Thymus (tissue), 11 donors: ENCODE results near the gene CSMD2. TPM values are rescaled to one million over a fixed set of nuclear protein-coding genes. Genes with fewer than 3 reads are reported as not detected.

Source experiments
- DNase-seq, 9 donors: peaks; one replicate each; pipeline ENCODE4 v3.0.0-alpha.2; 2013; ENCODE audit warnings: low spot score in 9 of 9, low read depth in 6 of 9, missing footprints in 1 of 9
- H3K27ac ChIP-seq, 2 donors: one replicate each; pipeline ENCODE4 v1.5.1; 2013; ENCODE audit warnings: control low read depth in 1 of 2, low read depth in 1 of 2, low read length in 1 of 2, mild to moderate bottlenecking in 1 of 2, moderate library complexity in 1 of 2
- H3K27me3 ChIP-seq, 2 donors: one replicate each; pipeline ENCODE4 v1.5.1; 2013; ENCODE audit warnings: low read length in 1 of 2; ENCODE audit not compliant: control insufficient read depth in 2 of 2, insufficient read depth in 1 of 2
- H3K36me3 ChIP-seq, 2 donors: one replicate each; pipeline ENCODE4 v1.5.1; 2013; ENCODE audit warnings: low read length in 1 of 2, mild to moderate bottlenecking in 1 of 2, moderate library complexity in 1 of 2; ENCODE audit not compliant: control insufficient read depth in 2 of 2, insufficient read depth in 2 of 2
- H3K4me1 ChIP-seq, 2 donors: one replicate each; pipeline ENCODE4 v1.5.1; 2013; ENCODE audit warnings: low read length in 2 of 2; ENCODE audit not compliant: control insufficient read depth in 2 of 2, insufficient read depth in 2 of 2
- H3K4me3 ChIP-seq, 2 donors: one replicate each; pipeline ENCODE4 v1.5.1; 2013; ENCODE audit warnings: low read length in 2 of 2, control low read depth in 1 of 2, mild to moderate bottlenecking in 1 of 2
- H3K9me3 ChIP-seq, 2 donors: one replicate each; pipeline ENCODE4 v1.5.1; 2013; ENCODE audit warnings: low read length in 1 of 2, mild to moderate bottlenecking in 1 of 2; ENCODE audit not compliant: control insufficient read depth in 2 of 2, insufficient read depth in 1 of 2
- WGBS: extraction: QIAGEN DNeasy Blood & Tissue Kit; methylation state at CpG from one replicate; pipeline ENCODE4 v1.1.7; 2013; 5-methylcytosine and 5-hydroxymethylcytosine counted together
- polyA plus RNA-seq: library from polyadenylated mRNA; stranded (reverse); fragments of 200-250 nt; gene quantifications from one replicate; pipeline ENCODE4 v1.2.3, GENCODE V29; 2013
- total RNA-seq: library from RNA; stranded (reverse); fragments of 120-200 nt; gene quantifications from one replicate; pipeline ENCODE4 v1.2.4, GENCODE V29; 2013
- donor health status: healthy.

Gene CSMD2
- total and polyA plus RNA-seq, 2 donors: 0.14 TPM

- Histone ChIP-seq H3K9me3 (no peaks in the 10 kb centered on the region), H3K4me1 (no peaks in the 10 kb centered on the region), H3K4me3 (no peak overlapping the region), H3K36me3 (no peaks in the 10 kb centered on the region), H3K27me3 (no peaks in the 10 kb centered on the region), H3K27ac (no peak overlapping the region)
- 99% methylated on average over 6 of the region's 6 CpGs for WGBS
- DNase-seq: no peak
Measured at GRCh38 chr1:33821291-33821690, 343.7 kb downstream of the CSMD2 start.

- H3K36me3 ChIP-seq: no peaks in the 10 kb centered on the region
- H3K4me3 ChIP-seq: no peak overlapping the region
- DNase-seq: no peak
- no peaks in the 10 kb centered on the region for H3K27me3 ChIP-seq
- H3K4me1 ChIP-seq: no peaks in the 10 kb centered on the region
- 92% methylated on average over 5 of the region's 5 CpGs for WGBS
- no peak overlapping the region for H3K27ac ChIP-seq
- H3K9me3 ChIP-seq: no peaks in the 10 kb centered on the region
Measured at GRCh38 chr1:33820804-33821203, 344.2 kb downstream of the CSMD2 start.

- Histone ChIP-seq H3K27ac (no peak overlapping the region), H3K4me3 (no peak overlapping the region), H3K9me3 (no peaks in the 10 kb centered on the region), H3K27me3 (no peaks in the 10 kb centered on the region), H3K36me3 (no peaks in the 10 kb centered on the region), H3K4me1 (no peaks in the 10 kb centered on the region)
- 85% methylated on average over 7 of the region's 7 CpGs for WGBS
- no peak for DNase-seq
Measured at GRCh38 chr1:33819913-33820311, 345.1 kb downstream of the CSMD2 start.

DNA sequence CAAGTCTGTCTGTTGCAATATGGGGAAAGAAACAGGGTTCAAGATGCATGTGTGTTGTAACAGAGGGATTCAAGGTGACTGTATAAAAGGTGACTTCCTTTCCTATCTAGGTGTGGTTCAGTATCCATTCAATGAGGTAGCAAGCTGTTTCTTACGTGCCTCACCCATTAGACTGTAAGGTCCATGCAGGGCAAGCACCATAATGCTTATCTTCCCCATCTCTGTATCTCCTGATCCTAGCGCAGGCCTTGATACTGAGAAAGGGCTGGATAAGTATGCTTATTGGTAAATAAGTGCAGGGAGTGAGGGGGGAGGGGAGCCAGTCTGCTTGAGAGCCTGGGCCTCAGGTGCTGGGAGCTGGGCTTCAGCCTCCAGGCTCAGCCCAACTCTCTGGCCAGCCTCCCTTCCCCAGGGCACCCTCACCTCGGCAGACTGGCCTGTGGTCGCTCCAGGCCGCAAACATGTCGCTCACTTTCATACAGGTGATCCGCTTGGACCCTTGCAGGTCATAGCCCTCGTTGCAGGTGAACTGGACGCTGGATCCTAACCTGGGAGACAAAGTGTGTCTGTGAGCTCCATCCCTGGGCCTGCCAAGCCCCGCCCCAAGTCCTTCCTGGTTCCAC lies 345.6 kb downstream of the CSMD2 start:
- H3K4me1 ChIP-seq: no peaks in the 10 kb centered on the region
- H3K27ac ChIP-seq: no peak overlapping the region
- no peaks in the 10 kb centered on the region for H3K36me3 ChIP-seq
- H3K27me3 ChIP-seq: no peaks in the 10 kb centered on the region
- H3K9me3 ChIP-seq: no peaks in the 10 kb centered on the region
- WGBS: 89% methylated on average over 10 of the region's 10 CpGs
- no peak overlapping the region for H3K4me3 ChIP-seq
- DNase-seq: no peak

GRCh38 chr1:33818071-33818470 lies 347.0 kb downstream of the CSMD2 start:
- Histone ChIP-seq H3K27ac (no peak overlapping the region), H3K36me3 (no peaks in the 10 kb centered on the region), H3K4me1 (no peaks in the 10 kb centered on the region), H3K4me3 (no peak overlapping the region), H3K27me3 (no peaks in the 10 kb centered on the region), H3K9me3 (no peaks in the 10 kb centered on the region)
- 87% methylated on average over 3 of the region's 3 CpGs for WGBS
- no peak for DNase-seq

- WGBS: 87% methylated on average over 4 of the region's 4 CpGs
- no peak overlapping the region for H3K27ac ChIP-seq
- H3K4me1 ChIP-seq: no peaks in the 10 kb centered on the region
- no peak for DNase-seq
- H3K36me3 ChIP-seq: no peaks in the 10 kb centered on the region
- no peaks in the 10 kb centered on the region for H3K9me3 ChIP-seq
- no peaks in the 10 kb centered on the region for H3K27me3 ChIP-seq
- no peak overlapping the region for H3K4me3 ChIP-seq
Measured at GRCh38 chr1:33815061-33815460, 350.0 kb downstream of the CSMD2 start.

- Histone ChIP-seq H3K27ac (no peak overlapping the region), H3K36me3 (no peaks in the 10 kb centered on the region), H3K9me3 (no peaks in the 10 kb centered on the region), H3K4me1 (no peaks in the 10 kb centered on the region), H3K27me3 (no peaks in the 10 kb centered on the region), H3K4me3 (no peak overlapping the region)
- no peak for DNase-seq
- WGBS: 98% methylated on average over 2 of the region's 2 CpGs
Measured at GRCh38 chr1:33814166-33814565, 350.9 kb downstream of the CSMD2 start.

- H3K4me1 ChIP-seq: no peaks in the 10 kb centered on the region
- 94% methylated on average over 5 of the region's 5 CpGs for WGBS
- no peak overlapping the region for H3K27ac ChIP-seq
- H3K4me3 ChIP-seq: no peak overlapping the region
- H3K36me3 ChIP-seq: no peaks in the 10 kb centered on the region
- H3K9me3 ChIP-seq: no peaks in the 10 kb centered on the region
- H3K27me3 ChIP-seq: no peaks in the 10 kb centered on the region
- DNase-seq: no peak
Measured at GRCh38 chr1:33810571-33810970, 354.5 kb downstream of the CSMD2 start.

- Histone ChIP-seq H3K36me3 (no peaks in the 10 kb centered on the region), H3K27me3 (no peaks in the 10 kb centered on the region), H3K4me1 (no peaks in the 10 kb centered on the region), H3K9me3 (no peaks in the 10 kb centered on the region), H3K4me3 (no peak overlapping the region), H3K27ac (no peak overlapping the region)
- DNase-seq: no peak
- WGBS: 94% methylated on average over 3 of the region's 3 CpGs
Measured at GRCh38 chr1:33805988-33806387, 359.0 kb downstream of the CSMD2 start.

DNA sequence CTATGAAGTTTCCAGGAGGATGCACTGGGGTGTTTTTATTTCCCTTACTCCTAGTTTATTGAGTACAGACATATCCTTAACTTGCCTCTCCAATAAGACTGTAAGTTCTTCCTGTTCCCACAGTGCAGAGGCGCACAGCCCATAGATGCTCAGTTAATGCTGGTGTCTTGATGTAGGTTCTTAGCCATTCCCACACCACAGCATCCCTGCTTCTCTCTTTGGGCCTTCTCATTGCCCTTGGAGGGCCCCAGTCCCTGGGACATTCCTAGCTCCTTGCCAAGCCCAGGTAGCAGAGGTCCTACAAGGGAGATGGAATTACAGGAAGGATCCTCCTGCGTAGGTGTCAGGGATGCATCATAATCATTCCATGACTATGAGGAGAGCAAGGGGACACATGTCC lies 362.8 kb downstream of the CSMD2 start:
- Histone ChIP-seq H3K27me3 (no peaks in the 10 kb centered on the region), H3K4me1 (no peaks in the 10 kb centered on the region), H3K4me3 (no peak overlapping the region), H3K9me3 (peaks cover 0 to 6% of the 10 kb centered on the region in 2 donors), H3K36me3 (no peaks in the 10 kb centered on the region), H3K27ac (no peak overlapping the region)
- no peak for DNase-seq
- WGBS: 90% methylated on average over 2 of the region's 2 CpGs
